Lower leg skin (tissue), 4 donors: Measurements from ENCODE around the gene ACSL3. TPM values are rescaled to one million over a fixed set of nuclear protein-coding genes. Genes with fewer than 3 reads are reported as not detected.
"Not testable (repeated sequence)": the region's sequence is repeated elsewhere in the genome, so short reads cannot be mapped to it uniquely, and the experiment has no call there.

ENCODE experiments used
- DNase-seq, 2 donors: peaks; one replicate each; pipeline ENCODE4 v3.0.0-alpha.2; 2019; ENCODE audit warnings: low spot score in 2 of 2
- H3K4me3 ChIP-seq: fragments of 200-600 bp; sonication (generic); 2 replicates; pipeline ENCODE4 v1.5.1; 2017; ENCODE audit warnings: mild to moderate bottlenecking, low read depth; ENCODE audit not compliant: poor library complexity, severe bottlenecking
- CTCF ChIP-seq, 3 donors: fragments of 450-650 bp; IDR thresholded peaks; one replicate each; pipeline ENCODE4 v1.5.1; 2016; ENCODE audit warnings: antibody characterized with exemption in 3 of 3, mild to moderate bottlenecking in 3 of 3, moderate library complexity in 2 of 3
- POLR2A ChIP-seq, 2 donors: fragments of 450-650 bp; IDR thresholded peaks; one replicate each; pipeline ENCODE4 v1.6.1; 2016 to 2017; ENCODE audit warnings: antibody characterized with exemption in 2 of 2, mild to moderate bottlenecking in 1 of 2, moderate library complexity in 1 of 2
- WGBS, 2 donors: methylation state at CpG; one replicate each; pipeline ENCODE4 v1.1.5; 2018; 5-methylcytosine and 5-hydroxymethylcytosine counted together
- intact Hi-C: fragments of 100-400 bp; cut with DNase I; formaldehyde crosslinking; loops from one replicate; pipeline ENCODE4 v1.15.0; 2023; ENCODE audit warnings: low total_unique reads
- total RNA-seq, 4 donors: library from RNA; depleted of rRNA; stranded (reverse); fragments of >200 nt; gene quantifications; one replicate each; pipeline ENCODE4 v1.1.0, GENCODE V29; 2016

The ACSL3 gene
- total RNA-seq, 4 donors from 2014 or later = 32.6 to 132 (median 69.6) TPM

DNA sequence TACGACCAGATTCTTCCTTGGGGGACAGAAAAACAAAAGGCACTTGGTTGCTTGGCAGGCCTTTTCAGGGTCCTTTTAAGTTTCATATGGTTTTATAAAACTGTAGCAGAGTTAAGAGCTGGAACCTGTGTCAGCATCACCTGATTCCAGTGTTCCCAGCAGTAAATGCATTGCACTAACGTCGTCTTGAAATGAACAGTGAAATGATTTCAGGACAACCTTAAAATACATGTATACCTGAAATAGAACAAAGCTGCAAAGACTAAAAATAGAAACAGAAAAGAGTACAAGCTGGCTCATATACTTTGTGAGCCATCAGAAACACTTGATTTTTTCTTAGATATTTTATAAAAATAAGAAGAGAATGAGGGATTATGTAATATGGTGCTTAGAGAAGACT is 51.9 kb downstream of the ACSL3 start:
- WGBS, 2 donors = 86 to 95% methylated on average over 3 of the region's 3 CpGs
- H3K4me3 ChIP-seq = no peak overlapping the region
- intact Hi-C loops = loop anchor here (2.0 kb wide), 1 partner anchor 56 kb away; no protein-coding TSS in a partner anchor
- DNase-seq = no peak
- TF ChIP-seq CTCF (IDR thresholded peaks at IDR 0.05) = no peak
- TF ChIP-seq POLR2A (IDR thresholded peaks at IDR 0.05) = no peak

DNA sequence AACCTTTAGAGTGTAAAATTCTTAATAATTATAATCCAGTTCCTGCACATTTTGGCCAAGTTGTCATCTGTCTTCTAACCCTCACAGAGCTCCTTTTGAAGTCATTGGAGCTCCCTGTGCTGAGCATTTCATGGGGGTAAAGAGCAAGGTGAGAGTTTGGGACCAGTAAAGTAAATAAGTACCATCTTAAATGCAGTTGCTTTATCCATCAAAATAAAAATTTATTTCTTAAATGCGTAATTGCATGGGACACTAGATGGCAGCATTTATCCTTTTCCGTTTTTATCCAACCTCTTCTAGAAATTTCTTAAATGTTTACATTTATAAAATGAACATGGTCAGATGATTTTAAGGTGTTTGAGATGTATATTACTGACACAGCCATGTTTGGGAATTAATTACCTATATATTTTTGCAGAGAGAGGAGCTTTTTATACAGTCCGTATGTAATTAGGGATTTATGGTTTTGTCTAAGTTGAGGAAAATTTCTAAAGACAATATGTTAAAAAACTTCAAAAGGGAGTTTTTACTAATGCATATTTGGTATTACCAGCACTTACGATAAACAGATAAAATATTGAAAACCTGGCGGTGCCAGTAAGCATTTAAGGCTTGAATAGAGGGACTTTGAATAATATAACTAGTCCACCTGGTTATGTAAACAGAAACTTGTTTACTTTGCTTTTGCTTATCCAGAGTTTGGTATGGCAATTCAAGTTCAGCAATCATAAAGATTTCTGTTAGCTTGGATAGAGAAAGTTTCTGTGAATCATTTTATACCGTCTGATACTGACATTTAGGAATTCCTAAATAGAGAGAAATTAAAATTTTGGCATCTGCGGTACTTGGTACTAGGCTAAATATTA is 54.5 kb downstream of the ACSL3 start:
- intact Hi-C loops = no loop called here
- no peak for DNase-seq
- no peak overlapping the region for H3K4me3 ChIP-seq
- 83 to 87% methylated on average over 7 of the region's 7 CpGs for WGBS, 2 donors
- TF ChIP-seq POLR2A (IDR thresholded peaks at IDR 0.05) (no peak), CTCF (IDR thresholded peaks at IDR 0.05) (no peak)

DNA sequence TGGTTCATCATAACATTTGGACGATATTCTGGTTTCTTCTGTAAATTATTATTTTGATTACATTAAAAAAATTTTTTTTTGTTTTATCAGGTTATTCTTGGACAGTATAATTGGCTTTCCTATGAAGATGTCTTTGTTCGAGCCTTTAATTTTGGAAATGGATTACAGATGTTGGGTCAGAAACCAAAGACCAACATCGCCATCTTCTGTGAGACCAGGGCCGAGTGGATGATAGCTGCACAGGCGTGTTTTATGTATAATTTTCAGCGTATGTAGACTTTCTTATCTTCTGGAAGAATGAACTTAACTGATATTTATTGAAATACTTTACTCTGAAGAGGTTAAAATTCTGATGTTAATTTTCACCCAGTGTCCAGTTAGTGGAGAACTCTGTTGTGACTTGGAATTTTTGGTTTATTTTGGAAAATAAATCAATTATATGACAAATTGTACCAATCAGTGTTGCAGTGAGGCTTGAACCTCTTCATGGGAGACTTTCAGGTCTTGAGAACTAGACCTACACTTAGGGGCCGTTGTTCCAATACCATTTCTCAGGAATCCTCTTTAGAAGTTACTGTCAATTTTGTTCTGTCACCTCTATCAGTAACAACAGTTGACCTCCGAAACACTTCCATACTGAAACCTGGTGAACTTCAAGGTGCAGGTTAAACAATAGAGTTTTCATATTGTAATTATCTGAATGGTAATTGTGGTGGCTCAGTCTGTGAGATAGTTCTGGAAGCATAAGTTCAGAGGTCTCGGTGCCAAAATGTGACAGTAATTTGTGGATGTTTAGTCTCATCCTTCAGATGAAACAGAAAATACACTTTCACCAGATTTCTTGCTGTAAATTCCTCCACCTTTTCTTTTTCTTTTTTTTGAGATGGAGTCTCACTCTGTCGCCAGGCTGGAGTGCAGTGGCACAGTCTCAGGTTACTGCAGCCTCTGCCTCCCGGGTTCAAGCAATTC is 55.7 kb downstream of the ACSL3 start:
- 89 to 92% methylated on average over 11 of the region's 11 CpGs for WGBS, 2 donors
- TF ChIP-seq CTCF (IDR thresholded peaks at IDR 0.05) = no peak
- no peak for TF ChIP-seq POLR2A (IDR thresholded peaks at IDR 0.05)
- no peak overlapping the region for H3K4me3 ChIP-seq
- no peak for DNase-seq
- intact Hi-C loops = no loop called here

- DNase-seq, H3K4me3 ChIP-seq, intact Hi-C loops: not testable (repeated sequence)
- WGBS, 2 donors = 84 to 88% methylated on average over 9 of the region's 9 CpGs
These were observed 56.4 kb downstream of the ACSL3 start for GRCh38 chr2:222917212-222917611.

DNA sequence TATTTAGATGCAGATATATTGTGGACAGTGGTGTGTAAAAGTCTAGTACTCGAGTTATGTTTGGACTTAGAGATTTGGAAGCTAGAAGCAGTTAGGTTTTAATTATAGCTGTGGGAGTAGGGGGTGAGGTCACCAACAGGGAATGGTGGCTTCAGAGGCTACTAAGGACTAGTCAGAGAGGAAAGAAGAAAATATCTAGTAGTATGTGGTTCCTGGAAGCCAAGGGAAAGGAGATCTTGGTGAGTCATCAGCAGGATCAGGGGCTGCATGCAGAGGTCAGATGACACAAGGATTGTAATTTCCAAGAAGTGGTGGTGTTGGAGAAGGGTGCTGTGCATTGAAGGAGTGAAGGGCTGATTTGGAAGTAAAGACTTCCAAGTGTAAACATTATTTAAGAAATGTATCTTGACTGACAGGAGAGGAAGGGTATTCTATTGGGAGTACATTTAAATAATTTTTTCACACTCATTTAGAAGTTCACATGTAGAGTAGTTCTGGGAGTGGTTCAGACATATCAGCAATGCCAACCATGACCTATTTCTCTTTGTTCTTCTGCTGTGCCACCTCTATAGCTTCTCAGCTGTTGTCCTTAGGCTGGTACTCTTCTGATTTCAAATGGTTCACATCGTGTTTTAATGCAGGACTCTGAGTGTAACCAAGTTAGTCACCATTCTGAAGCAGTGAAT is 59.1 kb downstream of the ACSL3 start:
- no peak for TF ChIP-seq POLR2A (IDR thresholded peaks at IDR 0.05)
- TF ChIP-seq CTCF (IDR thresholded peaks at IDR 0.05) = no peak
- H3K4me3 ChIP-seq = no peak overlapping the region
- 84 to 89% methylated on average over 2 of the region's 2 CpGs for WGBS, 2 donors
- intact Hi-C loops = no loop called here
- DNase-seq = no peak
